ENCODE results near the gene BCLAF3.

The BCLAF3 gene

DNA sequence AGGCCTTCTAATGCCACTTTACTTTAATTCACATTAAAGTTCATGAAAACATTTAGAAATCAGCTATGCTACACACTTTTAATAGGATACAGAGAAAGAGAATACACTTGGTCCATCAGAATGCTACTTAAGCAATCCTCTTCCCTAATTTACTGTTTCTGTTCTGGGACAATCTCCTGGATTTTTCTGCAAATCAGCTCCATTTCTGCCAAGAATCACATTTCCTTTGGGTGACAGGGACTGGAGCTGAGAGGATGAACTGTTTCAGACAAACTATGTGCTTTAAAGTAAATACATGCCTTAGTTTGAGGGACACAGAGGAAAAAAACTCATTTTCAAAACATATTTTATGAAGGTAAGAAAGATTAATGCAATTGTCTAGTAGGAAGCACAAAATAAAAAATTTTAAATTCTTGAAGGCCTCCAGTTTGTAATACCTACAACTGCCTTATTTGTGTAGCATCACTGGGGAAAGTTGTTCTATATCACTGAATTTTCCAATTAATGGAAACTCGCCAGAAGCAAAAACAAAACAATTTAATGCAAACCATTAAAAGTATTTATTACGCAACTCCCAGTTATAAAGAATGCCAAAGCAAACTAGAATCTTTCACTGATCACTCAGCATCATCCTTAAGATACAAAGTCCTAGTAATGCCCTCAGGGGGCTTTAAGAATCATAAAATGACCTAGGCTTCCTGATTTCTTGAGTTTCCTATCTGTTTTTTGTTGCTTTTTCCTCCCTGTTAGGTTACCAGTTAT is 36.3 kb downstream of the BCLAF3 start:
- TF ChIP-seq, protein P1, sequence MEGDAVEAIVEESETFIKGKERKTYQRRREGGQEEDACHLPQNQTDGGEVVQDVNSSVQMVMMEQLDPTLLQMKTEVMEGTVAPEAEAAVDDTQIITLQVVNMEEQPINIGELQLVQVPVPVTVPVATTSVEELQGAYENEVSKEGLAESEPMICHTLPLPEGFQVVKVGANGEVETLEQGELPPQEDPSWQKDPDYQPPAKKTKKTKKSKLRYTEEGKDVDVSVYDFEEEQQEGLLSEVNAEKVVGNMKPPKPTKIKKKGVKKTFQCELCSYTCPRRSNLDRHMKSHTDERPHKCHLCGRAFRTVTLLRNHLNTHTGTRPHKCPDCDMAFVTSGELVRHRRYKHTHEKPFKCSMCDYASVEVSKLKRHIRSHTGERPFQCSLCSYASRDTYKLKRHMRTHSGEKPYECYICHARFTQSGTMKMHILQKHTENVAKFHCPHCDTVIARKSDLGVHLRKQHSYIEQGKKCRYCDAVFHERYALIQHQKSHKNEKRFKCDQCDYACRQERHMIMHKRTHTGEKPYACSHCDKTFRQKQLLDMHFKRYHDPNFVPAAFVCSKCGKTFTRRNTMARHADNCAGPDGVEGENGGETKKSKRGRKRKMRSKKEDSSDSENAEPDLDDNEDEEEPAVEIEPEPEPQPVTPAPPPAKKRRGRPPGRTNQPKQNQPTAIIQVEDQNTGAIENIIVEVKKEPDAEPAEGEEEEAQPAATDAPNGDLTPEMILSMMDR (IDR thresholded peaks at IDR 0.05; ENCODE audit: insufficient read depth, low read length, missing control alignments) = no peak
- DNase-seq (ENCODE audit: low read depth, low spot score) = no peak
- no peak overlapping the region for H3K4me3 ChIP-seq (ENCODE audit: low read depth, low read length)
- CTCF ChIA-PET = no interaction called here
- POLR2A ChIA-PET = no interaction called here

DNA sequence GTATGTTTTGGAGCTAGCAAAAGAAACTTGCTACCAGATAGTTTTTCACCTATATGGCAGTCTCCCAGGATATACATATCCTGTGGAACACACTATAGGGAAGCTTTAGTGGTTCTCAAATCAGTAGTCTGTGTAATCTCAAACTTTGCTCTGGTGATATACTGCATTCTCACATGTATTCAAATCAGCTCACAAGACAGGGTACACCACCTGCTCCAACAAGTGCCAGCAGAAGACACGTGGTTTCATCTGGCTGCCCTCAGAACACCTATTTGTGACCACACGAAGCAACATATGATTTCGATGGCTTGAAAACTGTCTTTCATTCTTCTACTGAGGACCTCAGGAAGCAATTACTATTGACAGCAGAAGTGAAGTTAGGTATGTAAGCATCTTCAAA is 37.7 kb downstream of the BCLAF3 start:
- no peak overlapping the region for H3K4me3 ChIP-seq (ENCODE audit: low read depth, low read length)
- TF ChIP-seq, protein P1 (IDR thresholded peaks at IDR 0.05; ENCODE audit: insufficient read depth, low read length, missing control alignments) = no peak
- POLR2A ChIA-PET = no interaction called here
- no peak for DNase-seq (ENCODE audit: low read depth, low spot score)
- CTCF ChIA-PET = no interaction called here

DNA sequence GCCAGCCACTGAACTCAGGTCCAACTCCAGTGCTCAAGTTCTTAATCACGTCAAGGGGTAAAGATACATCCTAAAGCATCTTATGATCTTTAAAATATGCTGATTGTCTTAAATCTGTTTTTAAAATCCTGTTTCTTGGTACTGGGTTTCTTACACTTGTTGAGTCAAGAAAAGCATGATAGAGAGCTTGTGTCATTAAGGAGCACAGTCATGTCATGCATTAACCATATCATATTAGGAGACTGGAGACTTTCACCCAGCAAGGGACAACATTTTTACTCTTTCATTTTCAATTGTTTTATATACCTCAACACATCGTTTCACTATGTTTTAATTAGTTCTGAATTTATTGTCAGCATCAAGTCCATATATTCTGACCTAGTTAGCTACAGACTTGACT is 41.5 kb downstream of the BCLAF3 start:
- ChIA-PET CTCF (no interaction called here), POLR2A (no interaction called here)
- TF ChIP-seq, protein P1 (IDR thresholded peaks at IDR 0.05; ENCODE audit: insufficient read depth, low read length, missing control alignments) = no peak
- no peak for DNase-seq (ENCODE audit: low read depth, low spot score)
- no peak overlapping the region for H3K4me3 ChIP-seq (ENCODE audit: low read depth, low read length)

DNA sequence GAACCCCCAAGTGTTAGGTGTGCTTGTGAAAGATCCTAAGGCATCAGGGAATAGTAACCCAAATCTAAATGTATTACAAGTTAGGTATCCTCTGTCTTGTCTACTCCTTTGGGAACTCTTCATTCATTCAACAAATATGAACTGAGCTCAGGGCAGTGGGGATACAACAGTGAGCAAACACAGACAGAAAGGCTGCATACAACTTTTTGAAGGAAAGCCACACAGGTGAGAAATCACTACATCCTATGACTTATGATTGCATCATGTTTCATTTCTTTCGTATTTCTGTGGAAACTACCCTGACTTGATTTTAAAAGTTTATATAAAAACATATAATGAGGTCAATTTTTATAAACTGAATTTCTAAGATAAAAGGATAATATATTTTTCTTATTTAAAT is 43.2 kb downstream of the BCLAF3 start:
- ChIA-PET POLR2A (no interaction called here), CTCF (no interaction called here)
- TF ChIP-seq, protein P1 (IDR thresholded peaks at IDR 0.05; ENCODE audit: insufficient read depth, low read length, missing control alignments) = no peak
- DNase-seq (ENCODE audit: low read depth, low spot score) = no peak
- H3K4me3 ChIP-seq (ENCODE audit: low read depth, low read length) = no peak overlapping the region
